SK-N-SH (cell line): ENCODE results near the gene FLAD1.

Experiments used
- CTCF ChIP-seq: fragments of 200-600 bp; sonication (generic); IDR thresholded peaks from 2 replicates; pipeline ENCODE4 v1.6.1; 2017; ENCODE audit warnings: antibody characterized with exemption, mild to moderate bottlenecking, moderate library complexity
- ELF1 ChIP-seq: IDR thresholded peaks from 2 replicates; pipeline ENCODE4 v1.4.0; 2012
- GABPA ChIP-seq: IDR thresholded peaks from 2 replicates; pipeline ENCODE4 v1.4.0; 2012; ENCODE audit warnings: low read depth, mild to moderate bottlenecking
- GATA2 ChIP-seq: sonication (generic); formaldehyde crosslinking; IDR thresholded peaks from 2 replicates; pipeline ENCODE4 v1.5.0; 2020; ENCODE audit warnings: mild to moderate bottlenecking, missing genetic modification reagents
- MAX ChIP-seq: IDR thresholded peaks from 2 replicates; pipeline ENCODE4 v1.4.0; 2012; ENCODE audit warnings: low read depth
- POLR2AphosphoS5 ChIP-seq: IDR thresholded peaks from 2 replicates; pipeline ENCODE4 v1.6.1; 2012; ENCODE audit warnings: low read depth, low read length
- RXRA ChIP-seq: IDR thresholded peaks from 2 replicates; pipeline ENCODE4 v1.4.0; 2012; ENCODE audit warnings: low read depth, mild to moderate bottlenecking, borderline replicate concordance
- SIN3A ChIP-seq: IDR thresholded peaks from 2 replicates; pipeline ENCODE4 v1.6.1; 2012; ENCODE audit warnings: low read depth, mild to moderate bottlenecking, low read length, moderate library complexity, borderline replicate concordance
- TCF12 ChIP-seq: IDR thresholded peaks from 2 replicates; pipeline ENCODE4 v1.4.0; 2012
- TEAD4 ChIP-seq: IDR thresholded peaks from 2 replicates; pipeline ENCODE4 v1.4.0; 2012; ENCODE audit warnings: mild to moderate bottlenecking, borderline replicate concordance; ENCODE audit not compliant: insufficient read depth
- USF1 ChIP-seq: IDR thresholded peaks from 2 replicates; pipeline ENCODE4 v1.4.0; 2012; ENCODE audit warnings: low read depth, borderline replicate concordance
- YY1 ChIP-seq: IDR thresholded peaks from 2 replicates; pipeline ENCODE4 v1.4.0; 2012; ENCODE audit warnings: low read depth, mild to moderate bottlenecking

GRCh38 chr1:155018617-155019348 is 35.6 kb downstream of the FLAD1 start:
- TF ChIP-seq CTCF (no peak), POLR2AphosphoS5 (no peak), GABPA (no peak), YY1 (no peak), RXRA (no peak), GATA2 (no peak), TEAD4 (no peak), ELF1 (no peak), TCF12 (no peak), SIN3A (no peak), MAX (no peak), USF1 (no peak)
